PC-3 (cell line): ENCODE results near the gene PSTK.

ENCODE experiments used
- CTCF ChIP-seq: fragments of 300-600 bp; sonication (generic); conservative IDR thresholded peaks from 2 replicates; pipeline ENCODE4 v1.5.1; 2017; ENCODE audit warnings: antibody characterized with exemption, low read depth, mild to moderate bottlenecking, low read length
- EZH2 ChIP-seq: fragments of 300-600 bp; sonication (generic); IDR thresholded peaks from one replicate; pipeline ENCODE4 v1.6.1; 2017; ENCODE audit warnings: antibody characterized with exemption, mild to moderate bottlenecking, low read length; ENCODE audit not compliant: unreplicated experiment
- EZH2phosphoT487 ChIP-seq: fragments of 300-600 bp; sonication (generic); IDR thresholded peaks from 2 replicates; pipeline ENCODE4 v1.6.1; 2018; ENCODE audit warnings: mild to moderate bottlenecking, antibody characterized with exemption, low read length, borderline replicate concordance

DNA sequence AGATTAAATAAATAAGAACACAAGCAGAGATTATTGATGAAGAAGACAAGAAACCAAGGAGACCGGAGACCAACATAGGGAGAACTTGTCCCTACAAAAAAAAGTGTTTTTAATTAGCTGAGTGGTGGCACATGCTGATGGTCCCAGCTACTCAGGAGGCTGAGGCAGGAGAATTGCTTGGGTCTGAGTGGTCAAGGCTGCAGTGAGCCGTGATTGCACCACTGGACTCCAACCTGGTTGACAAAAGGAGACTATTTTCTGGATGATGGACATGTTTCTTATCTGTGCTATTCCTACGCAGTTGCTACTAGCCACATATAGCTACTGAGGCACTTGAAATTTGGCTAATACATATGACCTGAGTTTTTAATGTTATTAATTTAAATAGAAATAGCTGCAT, 18.7 kb downstream of the PSTK start:
- TF ChIP-seq CTCF (no peak), EZH2 (no peak), EZH2phosphoT487 (no peak)
